SJSA1 (cell line): ENCODE measurements around the gene DOCK3. TPM values are rescaled to one million over a fixed set of nuclear protein-coding genes. Genes with fewer than 3 reads are reported as not detected.
"Not testable (repeated sequence)": the region's sequence is repeated elsewhere in the genome, so short reads cannot be mapped to it uniquely, and the experiment has no call there.

Experiments
- DNase-seq, 2 experiments: peaks; one replicate each; pipeline ENCODE4 v3.0.0-alpha.2; 2015 to 2020; ENCODE audit warnings: low spot score in 2 of 2, low read depth in 1 of 2
- H3K27ac ChIP-seq: fragments of 250-450 bp; sonication (Bioruptor Pico); 2 replicates; pipeline ENCODE4 v1.5.1; 2020; ENCODE audit warnings: mild to moderate bottlenecking, moderate library complexity
- H3K27me3 ChIP-seq: fragments of 250-450 bp; sonication (Bioruptor Pico); replicated peaks from 2 replicates; pipeline ENCODE4 v1.5.1; 2020; ENCODE audit warnings: mild to moderate bottlenecking, moderate library complexity
- H3K36me3 ChIP-seq: fragments of 250-450 bp; sonication (Bioruptor Pico); 2 replicates; pipeline ENCODE4 v1.5.1; 2020; ENCODE audit warnings: mild to moderate bottlenecking
- H3K4me1 ChIP-seq: fragments of 250-450 bp; sonication (Bioruptor Pico); replicated peaks from 2 replicates; pipeline ENCODE4 v1.6.1; 2021; ENCODE audit warnings: mild to moderate bottlenecking
- H3K4me3 ChIP-seq: fragments of 250-450 bp; sonication (Bioruptor Pico); 2 replicates; pipeline ENCODE4 v1.5.1; 2020; ENCODE audit warnings: mild to moderate bottlenecking
- H3K9me3 ChIP-seq: fragments of 250-450 bp; sonication (Bioruptor Pico); replicated peaks from 2 replicates; pipeline ENCODE4 v1.5.1; 2020; ENCODE audit warnings: mild to moderate bottlenecking
- total RNA-seq: library from RNA; depleted of rRNA; stranded (reverse); fragments of >200 nt; shearing (Covaris generic); gene quantifications from 2 replicates; pipeline ENCODE4 v1.2.3, GENCODE V29; 2014

The DOCK3 gene
- total RNA-seq, 1 experiment from 2014 or later: 0.29 TPM

- H3K27ac ChIP-seq: no peak overlapping the region
- H3K4me1 ChIP-seq: no peaks in the 10 kb centered on the region
- no peak overlapping the region for H3K4me3 ChIP-seq
- H3K36me3 ChIP-seq: no peaks in the 10 kb centered on the region
- H3K27me3 ChIP-seq: no peaks in the 10 kb centered on the region
- no peak for DNase-seq
- no peaks in the 10 kb centered on the region for H3K9me3 ChIP-seq
These were observed 137.2 kb downstream of the DOCK3 start for GRCh38 chr3:50811893-50812292.

DNA sequence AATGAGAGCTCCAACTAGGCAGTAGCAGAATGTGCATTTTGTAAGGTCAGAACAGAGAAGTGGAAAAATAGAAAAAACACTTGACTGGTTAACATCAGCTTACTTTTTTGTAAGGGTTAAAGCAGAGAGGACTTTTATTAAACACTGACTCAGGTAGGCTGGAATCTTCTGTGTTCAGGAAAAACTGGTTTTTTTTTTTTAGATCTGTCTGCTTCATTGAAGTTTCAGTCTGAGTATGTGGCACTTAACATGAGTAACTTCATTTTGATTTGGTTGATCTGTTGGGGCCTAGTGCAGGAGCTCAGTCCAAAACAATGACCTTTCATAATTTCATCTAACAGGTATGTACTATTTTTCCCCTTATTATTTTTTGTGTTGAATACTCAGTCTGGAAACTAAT is 141.1 kb downstream of the DOCK3 start:
- H3K4me1 ChIP-seq: no peaks in the 10 kb centered on the region
- DNase-seq: no peak
- H3K27me3 ChIP-seq: no peaks in the 10 kb centered on the region
- H3K27ac ChIP-seq: no peak overlapping the region
- no peaks in the 10 kb centered on the region for H3K9me3 ChIP-seq
- H3K4me3 ChIP-seq: no peak overlapping the region
- H3K36me3 ChIP-seq: no peaks in the 10 kb centered on the region

DNA sequence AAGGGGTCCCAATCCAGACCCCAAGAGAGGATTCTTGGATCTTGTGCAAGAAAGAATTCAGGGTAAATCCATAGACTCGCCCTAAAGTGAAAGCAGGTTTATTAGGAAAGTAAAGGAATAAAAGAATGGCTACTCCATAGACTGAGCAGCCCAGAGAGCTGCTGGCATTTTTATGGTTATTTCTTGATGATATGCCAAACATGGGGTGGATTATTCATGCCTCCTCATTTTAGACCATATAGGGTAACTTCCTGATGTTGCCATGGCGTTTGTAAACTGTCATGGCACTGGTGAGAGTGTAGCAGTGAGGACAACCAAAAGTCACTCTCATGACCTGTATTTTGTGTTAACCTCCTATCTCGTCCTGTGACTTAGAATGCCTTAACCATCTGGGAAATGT is 142.2 kb downstream of the DOCK3 start:
- Histone ChIP-seq H3K9me3 (no peaks in the 10 kb centered on the region), H3K4me3 (no peak overlapping the region)

DNA sequence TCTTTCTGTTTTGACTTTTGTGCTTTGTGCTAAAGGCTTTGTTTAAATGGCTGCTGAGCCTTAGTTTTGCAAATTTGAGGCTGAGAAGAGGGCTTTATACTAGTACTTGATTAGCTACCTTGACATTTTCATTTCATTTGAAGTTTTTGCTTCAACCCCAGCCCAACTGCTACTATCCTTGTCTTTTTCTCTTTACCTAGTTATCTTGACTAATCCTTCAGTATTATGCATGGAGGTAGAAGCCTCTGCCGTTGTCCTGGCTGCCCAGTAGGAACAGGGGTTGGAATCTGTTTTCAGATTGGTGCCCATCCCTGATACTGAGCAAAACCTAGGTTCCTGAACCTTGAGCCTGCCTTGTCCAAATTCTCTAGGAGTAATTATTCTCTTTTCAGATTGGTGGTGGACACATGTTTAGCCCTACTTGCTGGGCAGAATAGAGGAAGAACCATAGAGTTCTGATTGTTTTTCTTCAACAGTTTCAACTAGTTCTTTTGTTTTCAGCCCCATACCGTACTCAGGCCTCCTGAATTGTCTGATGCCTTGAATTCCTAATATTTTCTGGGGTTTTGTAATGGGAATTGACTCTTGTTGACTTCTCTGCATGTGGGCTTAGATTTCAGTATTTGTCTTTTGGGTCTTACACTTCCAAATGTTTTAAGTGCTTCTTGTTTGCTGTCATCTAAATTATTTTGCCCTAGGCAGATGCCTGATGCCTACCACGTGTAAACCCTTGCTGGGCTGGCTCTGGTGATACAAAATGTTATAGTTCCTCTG is 143.2 kb downstream of the DOCK3 start:
- Histone ChIP-seq H3K4me3 (no peak overlapping the region), H3K36me3 (no peaks in the 10 kb centered on the region), H3K27ac (no peak overlapping the region), H3K27me3 (no peaks in the 10 kb centered on the region), H3K9me3 (no peaks in the 10 kb centered on the region), H3K4me1 (no peaks in the 10 kb centered on the region)
- no peak for DNase-seq

More for the DNA sequence above, 142.2 kb downstream of the DOCK3 start:
- DNase-seq: no peak
- no peaks in the 10 kb centered on the region for H3K36me3 ChIP-seq
- H3K27me3 ChIP-seq: no peaks in the 10 kb centered on the region
- H3K4me1 ChIP-seq: no peaks in the 10 kb centered on the region
- H3K27ac ChIP-seq: no peak overlapping the region

DNA sequence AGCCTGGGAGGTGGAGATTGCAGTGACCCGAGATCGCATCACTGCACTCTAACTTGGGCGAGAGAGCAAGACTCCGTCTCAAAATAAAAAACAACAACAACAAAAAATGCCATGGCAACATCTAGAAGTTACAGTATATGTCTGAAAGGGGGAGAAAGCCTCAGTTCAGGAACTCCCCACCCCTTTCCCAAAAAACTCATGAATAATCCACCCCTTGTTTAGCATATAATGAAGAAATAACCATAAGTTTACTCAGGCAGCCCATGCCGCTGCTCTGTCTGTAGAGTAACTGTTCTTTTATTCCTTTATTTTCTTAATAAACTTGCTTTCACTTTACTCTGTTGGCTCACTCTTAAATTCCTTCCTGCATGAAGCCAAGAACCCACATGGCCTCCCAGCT is 145.2 kb downstream of the DOCK3 start:
- H3K4me1 ChIP-seq: no peaks in the 10 kb centered on the region
- H3K4me3 ChIP-seq: no peak overlapping the region
- H3K27me3 ChIP-seq: no peaks in the 10 kb centered on the region
- no peaks in the 10 kb centered on the region for H3K9me3 ChIP-seq
- no peak overlapping the region for H3K27ac ChIP-seq
- no peaks in the 10 kb centered on the region for H3K36me3 ChIP-seq
- no peak for DNase-seq

- H3K4me1 ChIP-seq: no peaks in the 10 kb centered on the region
- no peaks in the 10 kb centered on the region for H3K9me3 ChIP-seq
- no peaks in the 10 kb centered on the region for H3K27me3 ChIP-seq
- H3K4me3 ChIP-seq: no peak overlapping the region
- no peak for DNase-seq
- H3K27ac ChIP-seq: no peak overlapping the region
- H3K36me3 ChIP-seq: no peaks in the 10 kb centered on the region
These were observed 151.1 kb downstream of the DOCK3 start for GRCh38 chr3:50825841-50826240.

GRCh38 chr3:50830451-50830850 is 155.7 kb downstream of the DOCK3 start:
- Histone ChIP-seq H3K27ac (no peak overlapping the region), H3K4me3 (no peak overlapping the region), H3K36me3 (no peaks in the 10 kb centered on the region), H3K9me3 (no peaks in the 10 kb centered on the region), H3K27me3 (no peaks in the 10 kb centered on the region), H3K4me1 (no peaks in the 10 kb centered on the region)
- no peak for DNase-seq

DNA sequence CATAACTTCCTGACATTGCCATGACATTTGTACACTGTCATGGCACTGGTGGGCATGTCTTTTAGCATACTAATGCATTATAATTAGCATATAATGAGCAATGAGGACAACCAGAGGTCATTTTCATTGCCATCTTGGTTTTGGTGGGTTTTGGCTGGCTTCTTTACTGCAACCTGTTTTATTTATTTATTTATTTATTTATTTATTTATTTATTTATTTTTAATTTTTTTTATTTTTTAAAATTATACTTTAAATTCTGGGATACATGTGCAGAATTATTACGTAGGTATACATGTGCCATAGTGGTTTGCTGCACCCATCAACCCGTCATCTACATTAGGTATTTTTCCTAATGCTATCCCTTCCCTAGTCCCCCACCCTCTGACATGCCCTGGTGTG is 156.3 kb downstream of the DOCK3 start:
- H3K4me1 ChIP-seq, H3K27me3 ChIP-seq, H3K9me3 ChIP-seq, H3K4me3 ChIP-seq, DNase-seq, H3K36me3 ChIP-seq, H3K27ac ChIP-seq: not testable (repeated sequence)

DNA sequence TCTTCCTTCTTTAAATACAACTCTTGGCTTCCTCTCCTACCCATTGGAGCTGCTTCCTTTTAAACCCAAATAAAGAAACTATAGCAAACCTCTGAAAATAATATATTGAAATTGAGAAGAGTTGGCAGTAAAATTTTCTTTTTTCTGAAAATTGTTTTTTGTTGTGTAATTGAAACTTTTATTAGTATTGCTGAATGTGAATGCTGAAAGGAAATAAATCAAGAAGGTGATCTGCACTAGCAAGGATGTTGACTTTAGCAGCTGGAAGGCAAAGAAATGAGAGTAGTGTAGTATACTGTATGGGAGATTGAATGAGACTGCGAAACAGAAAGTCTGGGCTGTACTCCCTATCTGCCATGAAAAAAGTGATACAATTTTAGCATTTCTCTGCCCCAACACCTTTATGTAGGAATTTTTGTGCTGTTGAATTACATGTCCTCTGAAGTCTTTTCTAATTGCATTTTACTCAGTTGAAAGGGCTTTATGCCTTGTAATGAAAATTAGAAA is 166.3 kb downstream of the DOCK3 start:
- no peaks in the 10 kb centered on the region for H3K4me1 ChIP-seq
- no peak overlapping the region for H3K27ac ChIP-seq
- DNase-seq: no peak
- no peak overlapping the region for H3K4me3 ChIP-seq
- H3K36me3 ChIP-seq: no peaks in the 10 kb centered on the region
- H3K9me3 ChIP-seq: no peaks in the 10 kb centered on the region
- no peaks in the 10 kb centered on the region for H3K27me3 ChIP-seq

DNA sequence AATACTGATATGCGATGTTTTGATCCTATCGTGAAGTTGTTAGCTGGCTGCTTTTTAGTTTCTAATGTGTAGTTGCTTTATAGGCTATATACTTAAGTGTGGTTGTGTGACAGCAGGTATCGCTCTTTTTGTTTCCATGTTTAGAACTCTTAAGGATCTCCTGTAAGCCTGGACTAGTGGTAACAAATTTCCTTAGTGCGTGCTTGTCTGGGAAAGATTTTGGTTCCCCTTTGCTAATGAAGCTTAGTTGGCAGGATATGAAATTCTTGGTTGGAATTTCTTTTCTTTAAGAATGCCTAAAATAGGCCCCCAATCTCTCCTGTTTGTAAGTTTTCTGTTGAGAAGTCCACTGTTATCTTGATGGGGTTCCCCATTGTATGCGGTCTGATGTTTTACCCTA is 173.6 kb downstream of the DOCK3 start:
- Histone ChIP-seq H3K27ac (no peak overlapping the region), H3K4me1 (no peaks in the 10 kb centered on the region), H3K4me3 (no peak overlapping the region), H3K27me3 (no peaks in the 10 kb centered on the region), H3K9me3 (no peaks in the 10 kb centered on the region), H3K36me3 (no peaks in the 10 kb centered on the region)
- no peak for DNase-seq

DNA sequence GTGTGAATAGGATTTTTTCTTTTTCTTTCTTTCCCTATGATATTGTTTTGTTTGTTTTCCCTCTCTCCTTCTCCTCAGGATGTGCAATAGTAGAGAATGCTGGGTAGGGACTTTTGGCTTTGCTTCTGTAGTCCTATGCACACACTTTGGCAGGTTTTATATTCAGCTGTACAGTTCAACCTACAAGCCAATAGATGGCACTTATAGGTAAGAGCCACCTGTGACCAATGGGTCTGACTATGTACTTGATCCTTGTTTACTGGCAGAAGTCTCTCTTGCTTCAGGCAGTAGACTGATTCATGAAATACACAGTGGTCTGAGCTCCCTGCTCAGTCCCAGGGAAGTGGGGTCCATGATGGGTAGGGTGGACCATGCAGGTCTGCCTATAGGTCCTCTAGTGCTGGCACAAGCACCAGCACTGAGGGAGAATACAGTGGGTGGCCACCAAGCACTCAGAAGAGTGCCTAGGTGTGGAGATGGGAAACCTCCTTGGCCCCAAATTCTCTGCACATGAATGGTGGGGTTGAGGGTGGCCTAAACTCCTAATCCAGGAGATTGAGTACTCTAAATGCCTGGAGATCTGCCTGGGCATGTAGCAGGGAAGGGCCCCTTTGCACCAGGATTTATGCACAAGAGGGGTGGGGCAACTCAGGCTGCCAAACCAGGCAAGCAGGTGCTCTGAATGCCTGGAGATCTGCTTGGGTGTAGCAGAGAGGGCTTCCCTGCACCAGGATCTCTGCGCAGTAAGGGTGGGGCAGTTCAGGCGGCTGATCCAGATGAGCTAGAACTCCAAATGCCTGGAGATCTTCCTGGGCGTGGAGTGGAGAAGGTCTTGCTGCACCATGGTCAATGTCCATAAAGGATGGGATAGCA is 176.1 kb downstream of the DOCK3 start:
- Histone ChIP-seq H3K4me3 (no peak overlapping the region), H3K9me3 (no peaks in the 10 kb centered on the region), H3K27me3 (no peaks in the 10 kb centered on the region), H3K36me3 (no peaks in the 10 kb centered on the region), H3K27ac (no peak overlapping the region), H3K4me1 (no peaks in the 10 kb centered on the region)
- DNase-seq: no peak

DNA sequence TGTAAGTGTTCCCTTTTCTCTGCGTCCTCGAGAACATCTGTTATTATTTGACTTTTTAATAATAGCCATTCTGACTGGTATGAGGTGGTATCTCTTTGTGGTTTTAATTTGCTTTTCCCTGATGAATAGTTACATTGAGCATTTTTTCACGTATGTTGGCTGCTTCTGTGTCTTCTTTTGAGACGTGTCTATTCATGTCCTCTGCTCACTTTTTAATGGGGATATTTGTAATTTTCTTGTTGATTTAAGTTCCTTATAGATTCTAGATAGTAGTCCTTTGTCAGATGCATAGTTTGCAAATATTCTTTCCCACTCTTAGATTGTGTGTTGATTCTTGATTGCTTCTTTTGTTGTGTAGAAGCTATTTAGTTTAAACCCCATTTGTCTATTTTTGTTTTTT is 179.2 kb downstream of the DOCK3 start:
- Histone ChIP-seq H3K36me3 (no peaks in the 10 kb centered on the region), H3K4me3 (no peak overlapping the region), H3K4me1 (no peaks in the 10 kb centered on the region), H3K9me3 (no peaks in the 10 kb centered on the region), H3K27me3 (no peaks in the 10 kb centered on the region), H3K27ac (no peak overlapping the region)
- DNase-seq: no peak

- Histone ChIP-seq H3K4me3 (no peak overlapping the region), H3K36me3 (no peaks in the 10 kb centered on the region), H3K4me1 (no peaks in the 10 kb centered on the region), H3K27me3 (no peaks in the 10 kb centered on the region), H3K9me3 (no peaks in the 10 kb centered on the region), H3K27ac (no peak overlapping the region)
- DNase-seq: no peak
These were observed 187.5 kb downstream of the DOCK3 start for GRCh38 chr3:50862221-50862620.
